Stomach smooth muscle (tissue), 2 donors: ENCODE data around the gene ERC2.
"Not testable (repeated sequence)": the region's sequence is repeated elsewhere in the genome, so short reads cannot be mapped to it uniquely, and the experiment has no call there.

Experiments
- H3K27ac ChIP-seq: one replicate; pipeline ENCODE4 v1.7.0; 2013; ENCODE audit warnings: mild to moderate bottlenecking, low read length, inconsistent platforms
- H3K27me3 ChIP-seq, 2 donors: one replicate each; pipeline ENCODE4 v1.7.0; 2013; ENCODE audit warnings: low read length in 2 of 2; ENCODE audit not compliant: insufficient read depth in 2 of 2, control insufficient read depth in 1 of 2
- H3K36me3 ChIP-seq, 2 donors: one replicate each; pipeline ENCODE4 v1.7.0; 2013; ENCODE audit warnings: low read length in 2 of 2; ENCODE audit not compliant: control insufficient read depth in 2 of 2, insufficient read depth in 2 of 2
- H3K4me1 ChIP-seq: one replicate; pipeline ENCODE4 v1.7.0; 2013; ENCODE audit warnings: low read length; ENCODE audit not compliant: control insufficient read depth, insufficient read depth
- H3K4me3 ChIP-seq, 2 donors: one replicate each; pipeline ENCODE4 v1.7.0; 2013; ENCODE audit warnings: low read length in 2 of 2
- H3K9ac ChIP-seq, 2 donors: one replicate each; pipeline ENCODE4 v1.7.0; 2013; ENCODE audit warnings: low read length in 2 of 2, mild to moderate bottlenecking in 1 of 2
- H3K9me3 ChIP-seq, 2 donors: one replicate each; pipeline ENCODE4 v1.7.0; 2013; ENCODE audit warnings: low read length in 2 of 2; ENCODE audit not compliant: control insufficient read depth in 2 of 2
- donor health status: healthy.
- donor health status: Pancreatic carcinoma.

ERC2 gene

DNA sequence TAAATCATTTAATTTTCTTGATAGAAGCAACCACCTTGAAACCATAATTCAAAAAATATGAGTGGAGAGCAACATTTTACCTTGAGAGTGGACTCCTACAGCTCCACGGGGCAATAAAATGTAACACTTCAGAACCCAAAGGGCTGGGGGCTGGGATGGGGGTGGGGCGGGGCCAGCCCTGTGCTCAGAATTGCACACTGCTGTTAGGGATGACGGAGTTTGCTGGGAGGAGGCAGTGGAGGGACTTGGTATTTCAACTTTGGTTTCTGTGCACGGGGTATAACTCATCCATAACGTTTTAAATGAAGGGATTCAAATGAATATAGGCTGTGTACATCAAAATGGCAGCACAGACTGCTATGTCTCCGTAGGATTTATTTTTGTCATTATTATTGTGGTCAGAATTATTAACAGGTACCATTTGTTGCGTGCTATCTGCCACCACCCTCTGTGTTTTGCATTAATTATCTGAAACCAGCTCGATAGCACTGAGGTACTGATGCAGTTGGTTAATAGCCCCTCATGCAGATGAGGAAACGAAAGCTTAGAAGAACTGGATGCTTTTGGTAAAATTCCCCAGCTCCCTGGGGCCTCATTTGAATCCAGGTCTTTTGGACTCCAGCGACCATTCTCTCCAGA is 951.8 kb downstream of the ERC2 start:
- H3K9ac ChIP-seq, result no peak overlapping the region
- no peak overlapping the region for H3K27ac ChIP-seq

DNA sequence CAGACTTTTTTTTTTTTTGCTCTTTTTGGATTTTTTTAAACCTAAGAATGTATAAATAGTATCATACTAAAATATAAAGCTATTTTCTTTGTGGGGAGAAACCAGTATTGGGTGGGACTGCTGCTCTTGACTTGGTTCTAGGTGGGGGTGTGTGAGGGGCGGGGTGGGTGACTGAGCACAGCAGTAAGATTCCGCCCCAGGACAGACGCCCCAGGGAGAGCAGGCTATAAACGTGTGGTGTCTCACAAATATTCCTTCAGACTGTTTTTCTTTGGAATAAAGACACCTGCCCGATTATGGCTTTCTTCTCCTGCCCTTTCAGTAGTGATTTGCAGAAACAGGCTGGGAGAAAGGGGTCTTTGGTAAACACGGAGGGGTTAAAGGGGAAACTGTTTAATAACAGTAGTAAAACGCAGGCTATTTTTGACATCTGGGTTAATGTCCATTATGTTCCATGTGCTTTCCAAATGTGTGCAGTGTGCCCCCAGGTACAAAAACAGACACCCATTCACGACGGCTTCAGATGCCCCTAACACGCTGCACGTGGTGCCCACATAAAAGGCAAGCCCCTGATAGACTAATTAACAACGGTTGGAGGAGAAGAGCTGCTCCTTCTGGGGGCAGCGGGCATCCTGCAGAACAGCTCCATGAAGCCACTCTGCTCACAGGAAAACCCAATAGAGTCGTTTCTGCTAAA is 952.6 kb downstream of the ERC2 start:
- Histone ChIP-seq H3K4me1 (peaks cover 5% of the 10 kb centered on the region), H3K27ac (no peak overlapping the region), H3K9ac (no peak overlapping the region), H3K36me3 (no peaks in the 10 kb centered on the region), H3K9me3 (no peaks in the 10 kb centered on the region), H3K4me3 (no peak overlapping the region), H3K27me3 (no peaks in the 10 kb centered on the region)

More for the DNA sequence above, 951.8 kb downstream of the ERC2 start:
- Histone ChIP-seq H3K36me3 (no peaks in the 10 kb centered on the region), H3K4me1 (peaks cover 5% of the 10 kb centered on the region), H3K27me3 (no peaks in the 10 kb centered on the region), H3K9me3 (no peaks in the 10 kb centered on the region), H3K4me3 (no peak overlapping the region)

DNA sequence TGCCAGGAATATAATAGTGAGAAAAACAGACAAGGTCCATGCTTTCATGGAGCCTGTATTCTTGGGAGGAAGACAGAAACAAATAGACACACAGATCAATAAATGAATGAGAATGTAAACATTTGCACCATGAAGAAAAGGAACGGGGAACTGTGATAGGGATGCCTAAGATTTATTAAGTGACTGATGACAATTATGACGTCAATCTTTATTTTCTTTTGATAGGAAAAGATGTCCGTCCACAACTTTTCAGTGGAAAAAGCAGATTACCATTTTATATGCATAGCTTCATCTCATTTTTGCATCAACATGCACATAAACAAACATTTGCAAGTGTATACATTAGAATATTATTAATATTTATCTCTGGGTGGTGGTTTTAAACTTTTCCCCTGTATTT is 953.3 kb downstream of the ERC2 start:
- Histone ChIP-seq H3K27me3 (no peaks in the 10 kb centered on the region), H3K4me3 (no peak overlapping the region), H3K27ac (no peak overlapping the region), H3K4me1 (peaks cover 5% of the 10 kb centered on the region), H3K9ac (no peak overlapping the region), H3K36me3 (no peaks in the 10 kb centered on the region), H3K9me3 (no peaks in the 10 kb centered on the region)

DNA sequence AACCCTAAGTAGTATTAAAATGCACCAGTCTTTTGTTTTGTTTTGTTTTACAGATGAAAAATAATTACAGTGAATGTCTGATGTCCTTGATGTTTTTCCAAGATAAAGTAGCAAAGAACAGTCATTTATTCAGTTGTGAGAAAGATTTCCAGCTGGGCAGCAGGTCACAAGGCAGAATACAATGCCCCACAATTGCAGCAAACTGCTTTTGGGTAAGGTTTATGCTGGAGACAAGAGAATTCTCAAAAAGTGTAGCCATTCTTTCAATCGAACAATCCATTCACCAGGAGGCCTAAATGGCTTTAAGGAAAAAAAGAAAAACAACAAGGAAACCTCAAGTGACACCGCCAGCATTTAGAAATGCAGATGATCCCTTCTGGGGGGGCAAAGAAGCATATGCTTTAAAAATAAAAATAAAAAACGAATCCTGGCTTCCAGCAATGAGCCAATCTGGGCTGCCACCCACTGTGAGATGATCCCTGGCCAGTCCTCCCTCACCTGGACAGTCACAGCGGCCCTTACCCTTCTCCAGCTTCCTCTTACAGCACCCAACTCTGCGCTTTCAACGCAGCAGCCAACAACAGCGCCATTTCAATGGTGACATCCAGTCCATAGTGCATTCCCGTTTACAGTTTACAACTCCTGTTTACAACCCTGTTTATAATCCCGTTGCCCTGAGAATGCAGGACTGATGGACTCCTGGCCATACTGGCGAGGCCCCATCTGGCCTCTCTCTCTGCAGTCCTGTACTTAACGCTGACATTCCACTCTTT is 955.5 kb downstream of the ERC2 start:
- Histone ChIP-seq H3K27ac (no peak overlapping the region), H3K4me1 (peaks cover 5% of the 10 kb centered on the region), H3K4me3 (no peak overlapping the region)

DNA sequence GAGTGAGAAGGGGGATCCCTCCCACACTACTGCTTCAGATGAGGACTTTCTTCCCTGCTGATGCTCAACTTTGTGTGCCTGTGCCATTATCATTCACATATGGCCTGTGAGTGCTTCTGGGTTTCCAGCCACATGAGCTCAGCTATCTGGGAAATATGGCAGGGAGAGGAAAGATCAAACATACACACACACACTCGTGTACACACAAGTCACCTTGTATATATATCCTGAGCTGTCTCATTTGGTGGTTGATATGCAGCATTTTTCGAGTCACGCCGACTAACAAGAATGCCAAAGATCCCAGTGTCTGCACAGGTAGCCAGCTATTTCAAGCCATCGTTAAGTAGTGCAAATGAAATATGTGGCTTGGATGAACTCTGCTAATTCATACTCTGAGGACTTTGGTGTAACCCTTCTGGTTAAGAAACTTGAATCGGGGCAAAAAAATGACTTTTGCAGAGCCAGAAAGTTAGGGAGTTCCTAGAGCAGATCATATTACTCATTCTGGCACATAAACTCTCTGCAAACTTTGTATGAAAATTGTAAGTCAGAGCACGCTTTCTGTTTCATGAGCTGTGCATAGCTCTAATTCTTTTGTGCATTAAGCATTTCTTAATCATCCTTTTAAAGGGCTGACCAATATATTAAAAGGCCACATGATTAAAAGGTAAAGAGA is 956.2 kb downstream of the ERC2 start:
- no peak overlapping the region for H3K9ac ChIP-seq
- no peak overlapping the region for H3K4me3 ChIP-seq
- H3K36me3 ChIP-seq, result no peaks in the 10 kb centered on the region
- no peaks in the 10 kb centered on the region for H3K9me3 ChIP-seq
- no peak overlapping the region for H3K27ac ChIP-seq
- peaks cover 5% of the 10 kb centered on the region for H3K4me1 ChIP-seq
- no peaks in the 10 kb centered on the region for H3K27me3 ChIP-seq

More for the DNA sequence above, 955.5 kb downstream of the ERC2 start:
- Histone ChIP-seq H3K36me3 (no peaks in the 10 kb centered on the region), H3K9me3 (no peaks in the 10 kb centered on the region), H3K9ac (no peak overlapping the region), H3K27me3 (no peaks in the 10 kb centered on the region)

DNA sequence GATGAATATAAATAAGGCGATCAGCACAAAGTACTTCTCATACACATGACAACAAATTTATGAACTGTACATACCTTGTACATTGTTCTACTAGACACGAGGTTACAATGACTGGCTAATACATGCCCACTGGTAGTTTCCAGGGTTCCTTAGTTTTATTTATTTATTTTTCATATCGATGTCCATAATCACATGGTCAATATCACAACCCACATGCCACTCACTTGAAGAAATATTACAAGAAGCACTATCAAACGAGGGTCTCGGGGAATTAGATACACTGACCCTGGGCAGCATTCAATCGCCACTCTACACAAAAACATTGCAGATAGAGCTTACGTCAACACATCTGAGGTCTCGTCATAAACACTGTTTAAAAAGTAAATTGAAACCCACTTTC is 959.9 kb downstream of the ERC2 start:
- no peaks in the 10 kb centered on the region for H3K27me3 ChIP-seq
- H3K4me1 ChIP-seq, result peaks cover 5% of the 10 kb centered on the region
- no peak overlapping the region for H3K27ac ChIP-seq
- H3K9me3 ChIP-seq, result no peaks in the 10 kb centered on the region
- no peaks in the 10 kb centered on the region for H3K36me3 ChIP-seq
- H3K9ac ChIP-seq, result no peak overlapping the region
- no peak overlapping the region for H3K4me3 ChIP-seq

DNA sequence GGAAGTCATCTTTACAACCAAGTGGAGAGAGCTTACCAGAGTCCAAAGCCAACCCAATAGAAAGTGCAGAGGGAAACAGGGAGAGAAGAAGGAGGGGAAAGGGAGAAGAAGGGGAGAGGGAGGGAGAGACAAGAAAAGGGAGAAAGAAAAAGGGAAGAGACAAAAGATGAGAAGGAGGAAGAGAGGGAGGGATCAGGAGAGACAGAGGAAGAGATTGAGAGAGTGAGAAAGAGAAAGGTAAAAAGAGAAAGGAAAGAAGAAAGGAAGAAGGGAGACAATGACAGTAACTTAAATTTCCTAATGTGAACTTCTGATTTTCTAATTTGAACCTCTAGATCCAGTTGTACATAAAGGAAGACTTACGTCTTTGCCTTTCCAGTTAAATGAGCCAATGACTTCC is 960.5 kb downstream of the ERC2 start:
- no peak overlapping the region for H3K4me3 ChIP-seq
- H3K27ac ChIP-seq, result no peak overlapping the region
- H3K9me3 ChIP-seq, result no peaks in the 10 kb centered on the region
- peaks cover 5% of the 10 kb centered on the region for H3K4me1 ChIP-seq
- H3K36me3 ChIP-seq, result no peaks in the 10 kb centered on the region
- no peaks in the 10 kb centered on the region for H3K27me3 ChIP-seq
- H3K9ac ChIP-seq, result no peak overlapping the region

DNA sequence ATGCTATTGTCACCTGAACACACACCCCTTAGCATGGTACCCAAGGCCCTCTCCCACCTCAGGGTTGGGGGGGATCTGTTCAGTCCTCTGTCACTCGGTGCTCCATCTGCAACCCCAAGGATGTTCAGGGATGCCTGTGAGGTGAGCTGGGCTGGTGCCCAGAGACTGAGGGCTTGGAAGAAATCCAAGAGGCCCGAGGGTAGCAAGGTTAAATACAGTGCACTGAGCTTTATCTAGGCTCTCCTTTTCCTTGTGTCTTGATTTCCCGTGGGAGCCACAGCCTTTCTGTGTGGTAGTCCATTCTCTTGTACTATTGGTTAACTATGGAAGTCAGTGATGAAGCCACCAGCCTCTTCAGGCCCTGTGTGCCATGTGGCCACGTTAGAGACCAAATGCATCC is 962.5 kb downstream of the ERC2 start:
- no peaks in the 10 kb centered on the region for H3K36me3 ChIP-seq
- H3K27ac ChIP-seq, result no peak overlapping the region
- no peaks in the 10 kb centered on the region for H3K4me1 ChIP-seq
- no peaks in the 10 kb centered on the region for H3K9me3 ChIP-seq
- no peak overlapping the region for H3K4me3 ChIP-seq
- H3K27me3 ChIP-seq, result no peaks in the 10 kb centered on the region
- no peak overlapping the region for H3K9ac ChIP-seq

DNA sequence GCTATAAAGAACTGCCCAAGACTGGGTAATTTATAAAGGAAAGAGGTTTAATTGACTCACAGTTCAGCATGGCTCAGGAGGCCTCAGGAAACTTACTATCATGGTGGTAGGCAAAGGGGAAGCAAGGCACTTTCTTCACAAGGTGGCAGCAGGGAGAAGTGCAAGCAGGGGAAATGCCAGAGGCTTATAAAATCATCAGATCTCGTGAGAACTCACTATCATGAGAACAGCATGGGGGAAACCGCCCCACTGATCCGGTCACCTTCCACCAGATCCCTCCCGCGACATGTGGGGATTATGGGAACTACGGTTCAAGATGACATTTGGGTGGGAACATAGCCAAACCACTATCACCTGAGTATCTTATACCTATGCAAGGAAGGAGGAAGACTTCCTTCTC is 963.2 kb downstream of the ERC2 start:
- H3K27me3 ChIP-seq, H3K4me1 ChIP-seq, H3K4me3 ChIP-seq, H3K27ac ChIP-seq, H3K9me3 ChIP-seq, H3K9ac ChIP-seq, H3K36me3 ChIP-seq: not testable (repeated sequence)

DNA sequence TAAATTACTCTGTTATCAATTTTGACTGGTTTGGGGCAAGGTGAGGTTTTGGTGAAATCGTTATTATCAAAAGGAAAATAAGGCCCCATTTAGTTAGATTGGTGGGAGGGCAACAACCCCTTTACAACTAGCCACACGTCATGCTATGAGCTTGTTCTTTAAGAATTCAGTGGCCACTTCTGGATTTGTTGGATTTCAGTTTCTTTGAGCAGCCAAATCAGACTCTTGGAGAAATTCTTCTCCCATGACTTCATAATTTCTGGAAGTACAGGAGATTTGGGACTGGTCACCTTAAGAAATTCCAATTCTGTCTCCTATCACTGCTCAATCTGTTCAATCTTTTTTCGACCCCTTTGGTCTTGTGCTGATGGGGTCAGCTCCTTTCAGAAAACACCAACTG is 966.4 kb downstream of the ERC2 start:
- Histone ChIP-seq H3K9ac (no peak overlapping the region), H3K27me3 (no peaks in the 10 kb centered on the region), H3K4me1 (no peaks in the 10 kb centered on the region), H3K27ac (no peak overlapping the region), H3K36me3 (no peaks in the 10 kb centered on the region), H3K9me3 (no peaks in the 10 kb centered on the region), H3K4me3 (no peak overlapping the region)
